Keratinocyte (primary cell): ENCODE results near the gene TMEM135.

Source experiments
- EZH2 ChIP-seq: IDR thresholded peaks from one replicate; pipeline ENCODE4 v1.6.1; 2012; ENCODE audit warnings: inconsistent platforms, mild to moderate bottlenecking, low read length, moderate library complexity
- TF ChIP-seq, protein P1 (sequence below), 3 experiments: IDR thresholded peaks in 1 of 3; conservative IDR thresholded peaks in 1 of 3; optimal IDR thresholded peaks in 1 of 3; 2 replicates in 2 of 3; 3 replicates in 1 of 3; pipeline versions ENCODE3 to v1.5.1; 2011; ENCODE audit warnings: low read length in 3 of 3, mild to moderate bottlenecking in 3 of 3, moderate library complexity in 2 of 3, control low read depth in 1 of 3, inconsistent platforms in 1 of 3; ENCODE audit not compliant: insufficient read depth in 2 of 3; ENCODE audit errors: extremely low read depth in 1 of 3

DNA sequence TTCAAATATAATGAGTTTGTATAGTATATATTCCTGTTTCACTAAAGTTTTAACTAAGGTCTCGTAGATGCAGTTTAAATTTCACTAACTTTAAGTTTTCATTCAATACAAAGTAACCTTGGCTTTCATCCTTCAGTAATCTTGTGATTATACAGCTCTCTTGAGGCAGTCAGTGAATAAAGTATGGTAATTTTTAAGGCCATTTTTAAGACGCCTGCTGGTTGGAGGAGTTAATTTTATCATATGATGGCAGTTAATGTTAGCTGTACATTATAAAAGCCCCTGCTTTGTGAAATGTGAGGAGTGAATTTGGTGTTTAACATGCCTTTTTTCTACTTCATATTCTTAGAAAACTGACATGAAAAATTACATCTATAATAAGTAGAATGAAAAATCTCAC lies 163.6 kb downstream of the TMEM135 start:
- TF ChIP-seq, protein P1, sequence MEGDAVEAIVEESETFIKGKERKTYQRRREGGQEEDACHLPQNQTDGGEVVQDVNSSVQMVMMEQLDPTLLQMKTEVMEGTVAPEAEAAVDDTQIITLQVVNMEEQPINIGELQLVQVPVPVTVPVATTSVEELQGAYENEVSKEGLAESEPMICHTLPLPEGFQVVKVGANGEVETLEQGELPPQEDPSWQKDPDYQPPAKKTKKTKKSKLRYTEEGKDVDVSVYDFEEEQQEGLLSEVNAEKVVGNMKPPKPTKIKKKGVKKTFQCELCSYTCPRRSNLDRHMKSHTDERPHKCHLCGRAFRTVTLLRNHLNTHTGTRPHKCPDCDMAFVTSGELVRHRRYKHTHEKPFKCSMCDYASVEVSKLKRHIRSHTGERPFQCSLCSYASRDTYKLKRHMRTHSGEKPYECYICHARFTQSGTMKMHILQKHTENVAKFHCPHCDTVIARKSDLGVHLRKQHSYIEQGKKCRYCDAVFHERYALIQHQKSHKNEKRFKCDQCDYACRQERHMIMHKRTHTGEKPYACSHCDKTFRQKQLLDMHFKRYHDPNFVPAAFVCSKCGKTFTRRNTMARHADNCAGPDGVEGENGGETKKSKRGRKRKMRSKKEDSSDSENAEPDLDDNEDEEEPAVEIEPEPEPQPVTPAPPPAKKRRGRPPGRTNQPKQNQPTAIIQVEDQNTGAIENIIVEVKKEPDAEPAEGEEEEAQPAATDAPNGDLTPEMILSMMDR (optimal IDR thresholded peaks at IDR 0.05 in 1 of 3, IDR thresholded peaks at IDR 0.05 in 1 of 3, conservative IDR thresholded peaks at IDR 0.05 in 1 of 3; ENCODE audit: extremely low read depth in 1 of 3, insufficient read depth in 2 of 3, low read length in 3 of 3) = no peak
- TF ChIP-seq EZH2 = no peak
